B cell (primary cell): Measurements from ENCODE around the gene MKRN2OS. TPM values are rescaled to one million over a fixed set of nuclear protein-coding genes. Genes with fewer than 3 reads are reported as not detected.

ENCODE experiments used
- ATAC-seq: fragments of 200-7000 bp; cut with Tn5 transposase; one replicate; pipeline ENCODE4 v1.10.0; 2021; ENCODE audit warnings: low read depth, mild to moderate bottlenecking, moderate number of reproducible peaks, moderate library complexity
- CTCF ChIA-PET: fragments of 350-600 bp; sonication (Branson Sonifier 250); formaldehyde crosslinking; loops from one replicate; lab custom pipeline; 2021; ENCODE audit warnings: antibody characterized with exemption, inconsistent platforms; lab: Charles Lee
- POLR2A ChIA-PET: fragments of 350-600 bp; sonication (Branson Sonifier 250); formaldehyde crosslinking; loops from one replicate; lab custom pipeline; 2021; ENCODE audit warnings: antibody characterized with exemption; lab: Charles Lee
- DNase-seq: peaks from one replicate; pipeline ENCODE4 v3.0.0; 2013
- H2AFZ ChIP-seq: 2 replicates; pipeline ENCODE4 v1.6.1; 2012; ENCODE audit warnings: mild to moderate bottlenecking, low read depth, low read length; ENCODE audit not compliant: insufficient read depth, poor library complexity, severe bottlenecking
- H3K27ac ChIP-seq, 2 donors: 1 replicate in 1 of 2; 2 replicates in 1 of 2; pipeline ENCODE4 v1.5.1; 2012 to 2013; ENCODE audit warnings: low read length in 2 of 2, mild to moderate bottlenecking in 2 of 2, moderate library complexity in 1 of 2
- H3K27me3 ChIP-seq, 4 experiments: fragments of 200-600 bp in 1 of 4; sonication (generic) in 1 of 4; replicated peaks in 1 of 4; 1 replicate in 2 of 4; 2 replicates in 2 of 4; pipeline versions ENCODE4 v1.6.1 to v1.7.0; 2013 to 2016; ENCODE audit warnings: low read length in 3 of 4, mild to moderate bottlenecking in 2 of 4, mixed read lengths in 1 of 4, moderate library complexity in 1 of 4; ENCODE audit not compliant: insufficient read depth in 4 of 4, control insufficient read depth in 3 of 4; ENCODE audit errors: control extremely low read depth in 1 of 4
- H3K36me3 ChIP-seq, 2 experiments: replicated peaks in 1 of 2; 1 replicate in 1 of 2; 2 replicates in 1 of 2; pipeline versions ENCODE4 v1.6.1 to v1.7.1; 2013; ENCODE audit warnings: low read length in 1 of 2; ENCODE audit not compliant: insufficient read depth in 2 of 2, control insufficient read depth in 1 of 2; ENCODE audit errors: control extremely low read depth in 1 of 2, extremely low read depth in 1 of 2
- H3K4me1 ChIP-seq, 2 donors: fragments of 200-600 bp in 1 of 2; sonication (generic) in 1 of 2; 1 replicate in 1 of 2; 2 replicates in 1 of 2; pipeline versions ENCODE4 v1.5.1 to v1.6.1; 2013 to 2017; ENCODE audit warnings: low read length in 2 of 2; ENCODE audit not compliant: control insufficient read depth in 2 of 2, insufficient read depth in 2 of 2
- H3K4me2 ChIP-seq: replicated peaks from 2 replicates; pipeline ENCODE3; 2012; ENCODE audit warnings: mild to moderate bottlenecking, low read depth, low read length; ENCODE audit not compliant: poor library complexity, severe bottlenecking
- H3K4me3 ChIP-seq, 5 experiments: fragments of 200-600 bp in 1 of 5; sonication (generic) in 1 of 5; 1 replicate in 3 of 5; 2 replicates in 2 of 5; pipeline versions ENCODE4 v1.5.1 to v1.7.0; 2011 to 2016; ENCODE audit warnings: low read length in 4 of 5, mild to moderate bottlenecking in 4 of 5, low read depth in 2 of 5, control low read depth in 1 of 5, moderate library complexity in 1 of 5; ENCODE audit not compliant: insufficient read depth in 1 of 5; ENCODE audit errors: control extremely low read depth in 1 of 5, extremely low read depth in 1 of 5
- H3K79me2 ChIP-seq: fragments of 200-600 bp; sonication (generic); one replicate; pipeline ENCODE4 v1.6.0; 2016; ENCODE audit warnings: low read length; ENCODE audit not compliant: control insufficient read depth, insufficient read depth
- H3K9ac ChIP-seq: fragments of 200-600 bp; sonication (generic); 2 replicates; pipeline ENCODE4 v1.6.1; 2017; ENCODE audit warnings: mild to moderate bottlenecking, low read length, moderate library complexity
- H3K9me3 ChIP-seq, 3 donors: one replicate each; pipeline versions ENCODE4 v1.6.1 to v1.7.1; 2013; ENCODE audit warnings: low read length in 2 of 3; ENCODE audit not compliant: control insufficient read depth in 2 of 3, insufficient read depth in 1 of 3; ENCODE audit errors: control extremely low read depth in 1 of 3
- H4K20me1 ChIP-seq: 2 replicates; pipeline ENCODE4 v1.6.0; 2012; ENCODE audit warnings: mild to moderate bottlenecking, low read length; ENCODE audit not compliant: insufficient read depth, control insufficient read depth, poor library complexity, severe bottlenecking
- H3K27ac Mint-ChIP-seq: one replicate; pipeline ENCODE4 v1.8.0; 2021; ENCODE audit warnings: mixed read lengths
- H3K27me3 Mint-ChIP-seq: one replicate; pipeline ENCODE4 v1.8.0; 2021; ENCODE audit warnings: mixed read lengths
- H3K4me1 Mint-ChIP-seq: one replicate; pipeline ENCODE4 v1.8.0; 2021; ENCODE audit warnings: mixed read lengths
- H3K4me3 Mint-ChIP-seq: one replicate; pipeline ENCODE4 v1.8.0; 2021; ENCODE audit warnings: mixed read lengths
- H3K9me3 Mint-ChIP-seq: one replicate; pipeline ENCODE4 v1.8.0; 2022; ENCODE audit warnings: mixed read lengths; ENCODE audit not compliant: insufficient read depth
- CTCF ChIP-seq: fragments of 200-600 bp; IDR thresholded peaks from one replicate; pipeline ENCODE4 v1.8.0; 2022; ENCODE audit warnings: antibody characterized with exemption, mild to moderate bottlenecking
- EZH2 ChIP-seq: IDR thresholded peaks from 2 replicates; pipeline ENCODE4 v1.6.1; 2012; ENCODE audit warnings: borderline replicate concordance, low read depth, mild to moderate bottlenecking, moderate library complexity, low read length; ENCODE audit not compliant: insufficient read depth, poor library complexity, severe bottlenecking
- WGBS: methylation state at CpG from one replicate; pipeline ENCODE4 v1.1.5; 2013; ENCODE audit warnings: missing lambda C conversion rate; ENCODE audit not compliant: insufficient coverage; 5-methylcytosine and 5-hydroxymethylcytosine counted together
- intact Hi-C: fragments of 100-400 bp; cut with micrococcal nuclease; formaldehyde crosslinking; loops from one replicate; pipeline ENCODE4 v1.10.0; 2022
- polyA plus RNA-seq: library from polyadenylated mRNA; depleted of rRNA; stranded (reverse); fragments of >200 nt; gene quantifications from 2 replicates; pipeline ENCODE4 v1.2.3, GENCODE V29; 2012
- total RNA-seq, 2 donors: library from RNA; stranded (reverse); fragments of 120-200 nt in 1 of 2; gene quantifications; 1 replicate in 1 of 2; 2 replicates in 1 of 2; pipeline versions ENCODE4 v1.2.3 to v1.2.4, GENCODE V29; 2013 to 2022

MKRN2OS gene
- total and polyA plus RNA-seq, 2 donors (not counting 1 experiment from before 2014, with no cell fraction given) = not detected

- H3K4me1 Mint-ChIP-seq = no peaks in the 10 kb centered on the region
- Histone ChIP-seq H3K4me2 (no peak overlapping the region), H3K9ac (no peak overlapping the region), H3K79me2 (no peaks in the 10 kb centered on the region), H3K36me3 (peaks cover 2 to 8% of the 10 kb centered on the region in 2 experiments), H3K27ac (no peak overlapping the region), H3K4me3 (no peak overlapping the region), H4K20me1 (no peaks in the 10 kb centered on the region), H3K9me3 (peaks cover 0 to 3% (median 0%) of the 10 kb centered on the region in 3 donors), H2AFZ (no peak overlapping the region), H3K27me3 (no peaks in the 10 kb centered on the region), H3K4me1 (no peaks in the 10 kb centered on the region)
- peaks cover 3% of the 10 kb centered on the region for H3K9me3 Mint-ChIP-seq
- intact Hi-C loops = no loop called here
- ChIA-PET POLR2A (interaction anchor here (0.7 kb wide), 1 partner anchor 179 kb away, joined by 5 read pairs; no protein-coding TSS in a partner anchor), CTCF (no interaction called here)
- DNase-seq (no peak), ATAC-seq (no peak)
- no peaks in the 10 kb centered on the region for H3K27me3 Mint-ChIP-seq
- no CpG with 5 or more reads among the region's 1 CpG for WGBS
- no peak for TF ChIP-seq CTCF
- no peak for TF ChIP-seq EZH2
- no peak overlapping the region for H3K4me3 Mint-ChIP-seq
- H3K27ac Mint-ChIP-seq = no peak overlapping the region
Observed at GRCh38 chr3:12522721-12523120, 22.6 kb downstream of the MKRN2OS start.

- Histone ChIP-seq H3K9ac (no peak overlapping the region), H3K9me3 (peaks cover 0 to 3% (median 0%) of the 10 kb centered on the region in 3 donors), H3K27me3 (no peaks in the 10 kb centered on the region), H3K79me2 (no peaks in the 10 kb centered on the region), H3K36me3 (peaks cover 2 to 8% of the 10 kb centered on the region in 2 experiments), H3K4me3 (no peak overlapping the region), H3K4me2 (no peak overlapping the region), H2AFZ (no peak overlapping the region), H4K20me1 (no peaks in the 10 kb centered on the region), H3K4me1 (no peaks in the 10 kb centered on the region), H3K27ac (no peak overlapping the region)
- H3K4me1 Mint-ChIP-seq = no peaks in the 10 kb centered on the region
- ChIA-PET POLR2A (no interaction called here), CTCF (no interaction called here)
- no peak for TF ChIP-seq EZH2
- ATAC-seq (no peak), DNase-seq (no peak)
- H3K27me3 Mint-ChIP-seq = no peaks in the 10 kb centered on the region
- intact Hi-C loops = no loop called here
- 100% methylated on average over 1 of the region's 2 CpGs for WGBS
- peaks cover 3% of the 10 kb centered on the region for H3K9me3 Mint-ChIP-seq
- no peak overlapping the region for H3K4me3 Mint-ChIP-seq
- no peak overlapping the region for H3K27ac Mint-ChIP-seq
Observed at GRCh38 chr3:12521010-12521409, 24.3 kb downstream of the MKRN2OS start.
